H7 (cell line): ENCODE data around the gene DDR2. TPM values are rescaled to one million over a fixed set of nuclear protein-coding genes. Genes with fewer than 3 reads are reported as not detected.

Experiments used
- DNase-seq: peaks from one replicate; pipeline ENCODE4 v3.0.0; 2012
- H3K27me3 ChIP-seq: 2 replicates; pipeline ENCODE4 v1.6.0; 2011; ENCODE audit warnings: mild to moderate bottlenecking, low read length; ENCODE audit not compliant: control insufficient read depth, insufficient read depth
- H3K36me3 ChIP-seq: replicated peaks from 2 replicates; pipeline ENCODE4 v1.5.1; 2011; ENCODE audit warnings: low read length; ENCODE audit not compliant: control insufficient read depth, insufficient read depth
- H3K4me3 ChIP-seq: 2 replicates; pipeline ENCODE4 v1.5.1; 2011; ENCODE audit warnings: low read depth, mild to moderate bottlenecking, control low read depth, low read length, moderate library complexity; ENCODE audit not compliant: insufficient read depth
- total RNA-seq: library from RNA; depleted of rRNA; stranded (reverse); fragments of >200 nt; shearing (Covaris generic); gene quantifications from 2 replicates; pipeline ENCODE4 v1.2.3, GENCODE V29; 2014

DDR2 gene
- total RNA-seq, 1 experiment from 2014 or later = 0.17 TPM

GRCh38 chr1:162690672-162691434 lies 58.6 kb downstream of the DDR2 start:
- H3K27me3 ChIP-seq = no peaks in the 10 kb centered on the region; the same call in 1 of the 2 replicates
- no peaks in the 10 kb centered on the region for H3K36me3 ChIP-seq
- peak; percentile 6 for DNase-seq
- no peak overlapping the region for H3K4me3 ChIP-seq

- DNase-seq = no peak
- Histone ChIP-seq H3K36me3 (no peaks in the 10 kb centered on the region), H3K27me3 (no peaks in the 10 kb centered on the region; the same call in 1 of the 2 replicates), H3K4me3 (no peak overlapping the region)
Observed at GRCh38 chr1:162691999-162692575, 59.8 kb downstream of the DDR2 start.

GRCh38 chr1:162694911-162695310 lies 62.6 kb downstream of the DDR2 start:
- no peaks in the 10 kb centered on the region; the same call in 1 of the 2 replicates for H3K27me3 ChIP-seq
- DNase-seq = no peak

GRCh38 chr1:162695687-162696086 lies 63.4 kb downstream of the DDR2 start:
- no peak for DNase-seq
- H3K36me3 ChIP-seq = no peaks in the 10 kb centered on the region
- H3K4me3 ChIP-seq = no peak overlapping the region
- no peaks in the 10 kb centered on the region; the same call in 1 of the 2 replicates for H3K27me3 ChIP-seq

More at GRCh38 chr1:162694911-162695310, 62.6 kb downstream of the DDR2 start:
- H3K36me3 ChIP-seq = no peaks in the 10 kb centered on the region
- H3K4me3 ChIP-seq = no peak overlapping the region

- DNase-seq = peak; percentile 49
- Histone ChIP-seq H3K27me3 (no peaks in the 10 kb centered on the region; the same call in 1 of the 2 replicates), H3K36me3 (no peaks in the 10 kb centered on the region), H3K4me3 (no peak overlapping the region)
Observed at GRCh38 chr1:162696286-162696862, 64.1 kb downstream of the DDR2 start.

- Histone ChIP-seq H3K36me3 (no peaks in the 10 kb centered on the region), H3K4me3 (no peak overlapping the region), H3K27me3 (no peaks in the 10 kb centered on the region)
- DNase-seq = no peak
Observed at GRCh38 chr1:162697140-162697895, 65.1 kb downstream of the DDR2 start.

- DNase-seq = no peak
- H3K4me3 ChIP-seq = no peak overlapping the region
- no peaks in the 10 kb centered on the region for H3K36me3 ChIP-seq
- H3K27me3 ChIP-seq = no peaks in the 10 kb centered on the region
Observed at GRCh38 chr1:162699366-162699765, 67.1 kb downstream of the DDR2 start.

GRCh38 chr1:162700131-162700530 lies 67.9 kb downstream of the DDR2 start:
- no peak for DNase-seq
- no peak overlapping the region for H3K4me3 ChIP-seq
- no peaks in the 10 kb centered on the region for H3K27me3 ChIP-seq
- H3K36me3 ChIP-seq = no peaks in the 10 kb centered on the region

GRCh38 chr1:162701286-162701685 lies 69.0 kb downstream of the DDR2 start:
- Histone ChIP-seq H3K27me3 (no peaks in the 10 kb centered on the region), H3K36me3 (no peaks in the 10 kb centered on the region), H3K4me3 (no peak overlapping the region)
- DNase-seq = no peak

- no peaks in the 10 kb centered on the region for H3K36me3 ChIP-seq
Observed at GRCh38 chr1:162702628-162703027, 70.4 kb downstream of the DDR2 start.

GRCh38 chr1:162703708-162704107 lies 71.4 kb downstream of the DDR2 start:
- Histone ChIP-seq H3K27me3 (no peaks in the 10 kb centered on the region), H3K4me3 (no peak overlapping the region), H3K36me3 (no peaks in the 10 kb centered on the region)
- DNase-seq = no peak

More at GRCh38 chr1:162702628-162703027, 70.4 kb downstream of the DDR2 start:
- DNase-seq = no peak
- no peak overlapping the region for H3K4me3 ChIP-seq
- no peaks in the 10 kb centered on the region for H3K27me3 ChIP-seq

- no peak overlapping the region for H3K4me3 ChIP-seq
- no peak for DNase-seq
- H3K36me3 ChIP-seq = no peaks in the 10 kb centered on the region
- H3K27me3 ChIP-seq = no peaks in the 10 kb centered on the region
Observed at GRCh38 chr1:162704673-162705424, 72.6 kb downstream of the DDR2 start.

- Histone ChIP-seq H3K27me3 (no peaks in the 10 kb centered on the region), H3K36me3 (no peaks in the 10 kb centered on the region), H3K4me3 (no peak overlapping the region)
- DNase-seq = no peak
Observed at GRCh38 chr1:162706003-162706402, 73.7 kb downstream of the DDR2 start.

GRCh38 chr1:162706606-162707005 lies 74.3 kb downstream of the DDR2 start:
- DNase-seq = no peak
- no peaks in the 10 kb centered on the region for H3K36me3 ChIP-seq

More at GRCh38 chr1:162706606-162707005, 74.3 kb downstream of the DDR2 start:
- Histone ChIP-seq H3K4me3 (no peak overlapping the region), H3K27me3 (no peaks in the 10 kb centered on the region)
